Measurements from ENCODE around the gene PTPRZ1.

Gene PTPRZ1

GRCh38 chr7:121901026-121901425 is 28.1 kb downstream of the PTPRZ1 start:
- no peak for DNase-seq

DNA sequence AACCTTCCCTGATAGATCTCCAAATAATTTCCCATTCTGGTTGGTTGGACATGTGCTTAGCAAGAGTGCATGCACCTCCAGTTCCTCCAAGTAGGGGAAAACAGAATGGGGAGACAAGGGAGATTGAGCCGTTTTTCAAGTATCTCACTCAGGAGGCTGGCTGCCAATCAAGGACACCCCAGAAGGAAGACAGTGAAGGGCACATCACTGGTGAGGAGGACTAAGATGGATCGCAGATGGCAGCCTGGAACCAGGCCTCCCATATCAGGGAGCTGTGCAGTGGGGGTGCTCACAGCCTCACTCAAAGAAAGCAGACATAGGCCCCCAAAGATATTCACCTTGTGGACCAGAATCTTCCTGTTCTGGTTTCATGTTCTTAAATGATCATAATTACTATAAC is 31.2 kb downstream of the PTPRZ1 start:
- no peak for DNase-seq

GRCh38 chr7:121908042-121908441 is 35.1 kb downstream of the PTPRZ1 start:
- DNase-seq = no peak

- no peak for DNase-seq
Measured at GRCh38 chr7:121909716-121910345, 36.9 kb downstream of the PTPRZ1 start.

DNA sequence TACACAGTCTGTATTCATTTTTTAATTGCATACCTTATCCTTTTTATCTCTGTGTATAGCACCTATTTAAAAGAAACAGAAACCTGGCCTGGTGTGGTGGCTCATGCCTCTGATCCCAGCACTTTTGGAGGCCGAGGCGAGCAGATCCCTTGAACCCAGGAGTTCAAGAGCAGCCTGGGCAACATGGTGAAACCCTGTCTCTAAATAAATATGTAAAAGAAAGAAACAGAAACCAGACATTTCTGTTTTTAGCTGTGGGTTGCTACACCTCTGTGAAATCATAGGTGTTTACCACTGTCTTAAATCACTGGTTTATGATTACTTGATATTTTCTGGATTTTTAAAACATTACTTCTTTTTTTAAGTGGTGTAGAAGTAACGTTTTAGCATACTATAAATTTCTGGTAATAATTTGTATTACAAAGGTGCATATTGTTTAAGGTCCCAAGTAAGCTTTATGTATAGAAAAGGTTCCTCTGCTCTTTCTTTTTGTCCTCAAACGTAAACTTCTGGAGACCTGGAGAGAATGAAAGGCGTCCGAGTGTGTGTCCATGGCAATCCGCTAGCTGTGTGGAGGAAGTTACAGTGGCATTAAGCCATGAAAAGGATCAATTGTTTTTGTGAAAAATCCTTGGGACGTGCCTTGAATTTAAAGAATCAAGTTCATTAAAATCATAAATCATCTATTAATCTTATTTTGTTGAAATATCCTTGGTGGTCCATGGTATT is 41.1 kb downstream of the PTPRZ1 start:
- DNase-seq = no peak

DNA sequence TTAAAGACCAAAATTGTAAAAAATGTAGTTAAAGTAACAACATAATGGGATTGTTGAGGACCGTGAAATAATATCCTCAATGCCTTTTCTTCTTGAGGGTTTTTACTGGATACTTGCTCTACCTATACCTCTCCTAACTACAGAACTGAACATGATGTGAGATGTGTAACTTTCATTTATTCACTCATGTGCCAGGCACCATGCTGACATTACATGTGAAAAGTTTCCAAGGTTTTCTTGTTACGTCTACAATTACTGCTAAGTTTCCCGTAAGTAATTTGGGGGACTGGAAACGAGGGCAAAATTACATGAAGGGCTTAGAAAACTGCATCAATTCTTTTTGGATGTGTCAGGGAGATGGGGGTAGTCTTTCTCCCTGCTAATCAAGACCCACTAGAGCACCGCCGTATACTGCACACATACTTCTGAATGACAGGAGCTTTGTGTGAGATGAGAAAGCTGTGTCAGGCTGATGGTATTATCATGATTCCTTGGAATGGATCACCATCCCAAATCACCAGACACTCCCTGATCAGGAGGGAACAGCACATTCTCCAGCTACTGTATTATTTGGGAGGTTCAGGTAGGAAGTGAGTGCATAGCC is 41.8 kb downstream of the PTPRZ1 start:
- no peak for DNase-seq

DNA sequence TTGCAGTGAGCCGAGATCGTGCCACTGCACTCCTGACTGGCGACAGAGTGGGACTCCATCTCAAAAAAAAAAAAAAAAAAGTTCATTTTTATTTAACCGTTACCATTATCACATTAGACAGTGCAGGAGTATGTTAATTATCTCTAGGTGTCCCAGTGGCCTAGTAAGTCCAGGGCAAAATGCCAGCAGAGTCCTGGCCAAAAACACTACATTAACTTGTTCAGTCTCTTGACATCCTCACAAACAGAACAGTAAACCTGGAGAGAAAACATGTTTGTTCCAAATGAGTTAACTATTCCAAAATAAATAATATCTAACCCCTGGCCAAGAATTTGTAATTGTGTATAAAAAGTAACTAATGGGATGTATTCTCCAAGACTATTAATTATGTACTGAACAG is 43.2 kb downstream of the PTPRZ1 start:
- no peak for DNase-seq

- DNase-seq = no peak
Measured at GRCh38 chr7:121919986-121920385, 47.0 kb downstream of the PTPRZ1 start.

DNA sequence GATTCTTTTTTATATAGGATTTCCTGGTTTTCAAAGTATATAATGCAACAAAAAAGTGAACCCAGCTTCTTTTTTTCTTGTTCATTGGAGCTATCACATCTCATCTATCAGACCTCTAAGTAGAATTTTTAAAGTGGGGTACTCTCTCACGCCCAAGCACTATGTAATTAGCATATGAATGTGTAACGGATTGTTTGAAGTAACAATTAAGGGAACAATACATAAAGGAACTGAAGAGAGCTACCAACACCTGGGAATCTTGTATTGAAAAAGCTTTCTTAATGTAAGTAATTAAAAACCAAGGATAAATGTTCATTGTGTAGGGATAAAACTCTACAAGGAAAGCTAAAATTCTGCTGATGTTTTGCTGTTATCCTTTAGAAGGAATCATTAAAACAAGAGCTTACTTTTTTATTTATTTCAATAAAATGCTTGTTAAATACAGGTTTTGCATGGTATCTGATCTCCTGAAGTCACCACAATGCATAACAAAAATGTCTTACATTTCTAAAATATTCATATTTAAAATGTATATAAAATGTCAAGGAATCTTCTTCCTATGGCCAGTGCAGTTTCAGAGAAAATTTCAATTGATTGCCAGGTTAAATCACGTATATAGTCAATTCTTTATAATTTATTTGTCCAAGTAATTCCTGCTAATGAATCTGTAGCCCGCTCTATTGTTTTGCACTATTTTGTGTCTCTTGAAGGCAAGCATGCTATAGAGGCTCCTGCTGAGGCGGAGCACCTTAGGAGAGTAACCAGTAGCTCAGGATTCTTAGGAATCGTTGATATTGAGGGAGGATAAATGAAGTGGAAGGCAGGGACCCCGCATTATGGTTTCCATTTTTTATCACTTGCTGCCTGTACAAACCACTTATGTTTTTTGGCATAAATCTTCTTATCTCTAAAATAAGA is 51.6 kb downstream of the PTPRZ1 start:
- DNase-seq = no peak

- no peak for DNase-seq
Measured at GRCh38 chr7:121931149-121931902, 58.4 kb downstream of the PTPRZ1 start.

DNA sequence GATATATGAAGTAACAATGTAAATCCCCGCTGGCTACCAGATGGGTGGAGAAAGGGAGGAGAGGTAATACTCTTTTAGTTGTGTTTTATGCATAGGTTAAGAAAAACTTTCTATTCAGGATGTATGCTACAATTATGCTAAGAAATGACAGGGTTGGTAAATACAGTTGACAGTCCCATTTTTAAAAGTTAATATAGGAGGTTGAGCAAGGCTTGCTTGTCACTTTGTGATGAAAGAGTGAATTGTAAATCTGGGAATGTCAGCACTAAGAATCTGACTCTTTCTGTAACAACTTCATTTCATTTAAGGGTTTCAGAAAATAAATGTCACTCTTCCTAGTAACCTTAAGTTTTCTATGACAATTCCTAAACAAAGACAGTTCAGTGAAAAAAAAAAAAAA is 59.8 kb downstream of the PTPRZ1 start:
- DNase-seq = no peak

GRCh38 chr7:121936951-121937623 is 64.1 kb downstream of the PTPRZ1 start:
- no peak for DNase-seq

DNA sequence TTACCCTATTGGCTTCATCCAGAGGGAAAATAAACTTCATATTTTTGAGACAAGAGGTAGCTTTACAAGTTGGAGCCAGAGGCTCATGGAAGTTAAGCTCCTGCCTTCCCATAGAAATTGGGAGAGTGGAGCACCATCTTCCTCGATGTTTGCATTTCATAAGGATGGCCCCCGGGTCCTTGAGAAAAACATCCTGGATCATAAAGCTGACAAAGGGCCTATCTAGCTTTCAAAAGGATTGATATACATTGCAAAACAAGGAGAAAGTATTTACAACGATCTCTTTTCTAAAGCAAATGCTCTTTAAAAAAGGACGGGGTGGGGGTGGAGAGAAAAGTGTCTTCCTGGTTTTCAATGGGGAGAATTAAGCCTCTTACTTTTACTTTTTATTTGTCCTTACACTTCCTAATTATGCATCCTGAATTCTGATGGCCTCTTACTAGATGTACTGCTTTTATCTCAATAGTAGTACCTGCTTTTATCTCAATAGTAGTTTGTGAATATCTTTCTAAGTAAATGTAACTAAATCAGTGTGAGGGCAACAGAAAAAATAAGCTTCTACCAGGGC is 65.6 kb downstream of the PTPRZ1 start:
- DNase-seq = no peak

GRCh38 chr7:121940918-121941317 is 68.0 kb downstream of the PTPRZ1 start:
- no peak for DNase-seq

DNA sequence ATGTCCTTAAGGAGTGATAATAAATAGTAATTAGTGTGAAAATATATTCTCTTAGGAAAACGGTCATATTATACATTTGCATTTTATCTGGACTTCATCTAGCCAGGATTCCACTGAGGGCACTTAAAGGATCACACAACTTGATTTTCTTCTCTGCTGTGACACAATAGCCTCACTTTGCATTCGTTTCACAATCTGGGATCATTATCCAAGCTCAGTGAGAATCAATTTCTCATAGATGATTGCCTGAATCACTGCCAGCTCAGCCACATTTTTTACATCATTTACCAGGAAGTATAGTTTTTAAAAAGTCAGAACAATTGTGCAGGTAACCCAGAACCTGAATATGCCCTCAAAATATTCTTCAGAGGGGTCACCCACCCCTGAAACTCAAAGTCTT is 68.9 kb downstream of the PTPRZ1 start:
- DNase-seq = no peak

GRCh38 chr7:121945066-121945465 is 72.1 kb downstream of the PTPRZ1 start:
- DNase-seq = no peak

- no peak for DNase-seq
Measured at GRCh38 chr7:121945480-121946236, 72.7 kb downstream of the PTPRZ1 start.

DNA sequence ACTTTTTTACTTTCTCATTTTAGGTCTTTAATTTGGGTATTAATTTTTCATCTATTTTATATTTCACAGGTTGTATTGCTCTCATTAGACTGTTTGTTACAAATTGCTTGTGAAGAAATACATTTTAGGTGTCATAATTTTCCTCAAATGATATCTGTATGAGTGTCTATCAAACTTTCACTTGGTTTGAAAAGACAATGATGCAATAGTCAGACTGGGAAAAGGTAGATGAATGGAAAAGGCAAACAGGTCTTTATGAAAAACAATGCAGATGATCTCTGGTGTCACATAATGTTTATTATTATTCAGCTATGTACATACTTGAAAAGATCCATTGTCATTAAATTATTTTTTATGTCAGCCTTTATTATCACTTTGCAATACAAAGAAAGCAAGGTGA is 80.2 kb downstream of the PTPRZ1 start:
- DNase-seq = no peak

GRCh38 chr7:121953601-121954000 is 80.6 kb downstream of the PTPRZ1 start:
- no peak for DNase-seq

- no peak for DNase-seq
Measured at GRCh38 chr7:121954803-121955202, 81.8 kb downstream of the PTPRZ1 start.

DNA sequence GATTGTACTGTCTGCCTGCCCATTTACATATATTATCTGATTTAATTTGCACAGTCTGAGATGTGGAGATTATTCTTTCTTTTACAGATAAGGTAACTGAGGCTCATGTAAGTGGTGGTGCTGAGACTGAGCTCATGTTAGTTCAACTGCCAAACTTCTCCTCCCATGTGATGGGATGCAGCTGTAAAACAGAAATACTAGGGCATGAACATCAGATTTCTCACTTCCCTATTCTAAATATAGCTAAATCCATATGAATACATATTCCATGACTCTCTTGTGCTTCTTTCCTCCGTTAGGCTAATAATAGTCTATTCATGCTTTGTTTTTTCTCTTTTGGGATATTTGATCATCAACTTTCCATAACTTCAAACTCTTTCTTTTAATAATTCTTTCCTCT is 84.7 kb downstream of the PTPRZ1 start:
- no peak for DNase-seq
